ACC112 (cell line): ENCODE data around the gene POLR1A.

Source experiments
- H2AFZ ChIP-seq: fragments of 200-600 bp; sonication (generic); one replicate; pipeline ENCODE4 v1.6.0; 2017; ENCODE audit warnings: antibody characterized with exemption, low read length; ENCODE audit not compliant: unreplicated experiment
- H3K27ac ChIP-seq: fragments of 200-600 bp; sonication (generic); 2 replicates; pipeline ENCODE4 v1.5.1; 2014; ENCODE audit warnings: low read depth, mild to moderate bottlenecking, antibody characterized with exemption, low read length, moderate library complexity
- H3K27me3 ChIP-seq: fragments of 200-600 bp; sonication (generic); 2 replicates; pipeline ENCODE4 v1.6.1; 2014; ENCODE audit warnings: mild to moderate bottlenecking, antibody characterized with exemption, low read length, moderate library complexity, mixed read lengths; ENCODE audit not compliant: insufficient read depth
- H3K36me3 ChIP-seq: fragments of 200-600 bp; sonication (generic); 2 replicates; pipeline ENCODE4 v1.6.1; 2016; ENCODE audit warnings: mild to moderate bottlenecking, antibody characterized with exemption, low read length, moderate library complexity, mixed read lengths; ENCODE audit not compliant: insufficient read depth
- H3K4me1 ChIP-seq: fragments of 200-600 bp; sonication (generic); one replicate; pipeline ENCODE4 v1.6.1; 2016; ENCODE audit warnings: low read length, mixed read lengths; ENCODE audit not compliant: insufficient read depth, unreplicated experiment, control insufficient read depth
- H3K4me3 ChIP-seq: fragments of 200-600 bp; sonication (generic); 2 replicates; pipeline ENCODE4 v1.5.1; 2014; ENCODE audit warnings: mild to moderate bottlenecking, low read depth, low read length
- H3K79me2 ChIP-seq: fragments of 200-600 bp; sonication (generic); one replicate; pipeline ENCODE4 v1.6.0; 2016; ENCODE audit warnings: low read length; ENCODE audit not compliant: control insufficient read depth, unreplicated experiment, insufficient read depth

The POLR1A gene

DNA sequence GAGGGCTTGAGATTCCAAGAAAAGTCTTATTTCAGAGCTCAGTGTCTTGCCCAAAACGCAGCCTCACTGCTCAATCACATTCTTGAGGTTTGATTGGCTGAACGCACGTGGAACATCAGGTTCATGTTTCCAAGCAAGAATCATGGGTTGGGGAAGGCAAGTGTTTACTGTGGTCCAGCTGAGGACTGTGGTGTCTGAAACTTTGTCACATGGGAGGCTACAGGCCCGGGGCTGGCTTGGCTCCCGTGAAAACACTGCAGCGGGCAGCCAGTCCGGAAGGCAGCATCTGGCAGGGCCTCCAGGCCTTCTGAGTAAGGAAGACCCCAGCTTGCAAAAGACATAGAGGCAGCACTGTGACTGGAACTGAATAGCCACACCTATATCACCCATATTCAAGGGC is 84.7 kb downstream of the POLR1A start:
- Histone ChIP-seq H3K27me3 (no peaks in the 10 kb centered on the region), H3K4me1 (no peaks in the 10 kb centered on the region), H3K4me3 (no peak overlapping the region), H3K36me3 (no peaks in the 10 kb centered on the region), H3K79me2 (no peaks in the 10 kb centered on the region), H2AFZ (no peak overlapping the region), H3K27ac (no peak overlapping the region)

DNA sequence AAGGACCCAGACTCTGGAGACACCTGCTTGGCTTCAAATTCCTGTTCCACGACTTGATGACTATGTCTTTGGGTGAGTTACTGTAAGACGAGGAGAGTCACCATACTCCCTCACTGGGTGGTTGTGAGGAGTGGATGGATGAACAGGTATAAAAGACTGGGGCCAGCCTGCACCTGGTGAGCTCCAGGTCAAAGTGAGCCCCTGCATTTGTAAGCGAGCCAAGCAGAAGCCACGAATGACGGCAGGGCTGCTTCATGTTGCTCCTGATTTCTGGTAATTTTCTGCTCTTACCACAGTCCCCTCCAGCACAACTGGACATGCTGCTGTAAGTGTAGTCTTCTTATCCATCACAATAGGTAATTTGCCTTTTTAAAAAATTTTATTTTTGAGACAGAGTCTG is 86.6 kb downstream of the POLR1A start:
- Histone ChIP-seq H3K4me3 (no peak overlapping the region), H2AFZ (no peak overlapping the region), H3K27me3 (no peaks in the 10 kb centered on the region), H3K4me1 (no peaks in the 10 kb centered on the region), H3K79me2 (no peaks in the 10 kb centered on the region), H3K36me3 (no peaks in the 10 kb centered on the region), H3K27ac (no peak overlapping the region)

DNA sequence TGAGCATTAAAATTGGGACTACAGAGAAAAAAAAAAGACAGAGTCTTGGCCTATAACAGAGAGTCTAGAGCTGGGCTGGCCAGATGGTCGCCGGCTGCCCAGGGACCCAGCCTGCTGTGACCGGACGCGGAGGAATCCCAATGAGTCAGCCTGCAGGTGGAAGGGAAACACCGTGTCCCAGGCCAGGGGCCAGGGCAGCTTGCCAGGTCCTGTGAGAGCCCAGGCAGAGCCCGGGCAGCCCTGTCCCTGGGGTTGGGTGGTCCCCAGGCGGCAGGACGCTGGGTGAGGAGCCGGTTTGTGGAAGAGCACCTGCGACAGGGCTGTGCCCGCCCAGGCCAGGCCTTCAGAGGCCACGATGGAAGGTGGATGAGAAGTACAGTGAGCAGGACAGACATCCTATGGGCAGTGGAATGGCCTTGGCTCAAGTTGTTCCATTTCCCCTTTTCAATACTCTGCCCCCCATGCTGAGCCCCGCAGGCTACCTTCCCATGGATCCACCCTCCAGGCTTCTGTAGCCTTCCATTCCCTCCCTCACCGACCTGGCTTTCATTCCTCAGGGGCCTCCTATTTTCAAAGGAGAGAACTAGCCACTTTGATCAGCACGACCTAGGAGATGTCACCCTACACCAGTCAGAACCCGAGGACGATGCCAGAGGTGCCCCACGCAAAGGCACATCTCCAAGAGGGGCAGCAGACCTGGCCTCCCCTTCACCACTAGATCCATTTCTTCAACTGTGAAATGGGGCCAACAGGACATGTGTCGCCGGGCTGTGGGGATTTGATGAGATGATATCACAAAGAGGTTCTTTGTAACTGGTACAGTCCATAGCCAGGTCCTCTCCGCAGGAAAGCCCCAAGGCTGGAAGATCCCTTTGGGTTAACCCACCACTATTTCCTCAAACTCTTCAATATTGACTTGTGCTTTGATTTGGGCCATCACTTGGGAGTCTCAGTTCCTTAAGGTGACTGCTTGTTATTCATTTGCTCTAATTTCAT is 87.5 kb downstream of the POLR1A start:
- H3K27me3 ChIP-seq, result no peaks in the 10 kb centered on the region
- no peaks in the 10 kb centered on the region for H3K4me1 ChIP-seq
- no peaks in the 10 kb centered on the region for H3K79me2 ChIP-seq
- H2AFZ ChIP-seq, result no peak overlapping the region
- H3K36me3 ChIP-seq, result no peaks in the 10 kb centered on the region
- no peak overlapping the region for H3K4me3 ChIP-seq
- no peak overlapping the region for H3K27ac ChIP-seq

DNA sequence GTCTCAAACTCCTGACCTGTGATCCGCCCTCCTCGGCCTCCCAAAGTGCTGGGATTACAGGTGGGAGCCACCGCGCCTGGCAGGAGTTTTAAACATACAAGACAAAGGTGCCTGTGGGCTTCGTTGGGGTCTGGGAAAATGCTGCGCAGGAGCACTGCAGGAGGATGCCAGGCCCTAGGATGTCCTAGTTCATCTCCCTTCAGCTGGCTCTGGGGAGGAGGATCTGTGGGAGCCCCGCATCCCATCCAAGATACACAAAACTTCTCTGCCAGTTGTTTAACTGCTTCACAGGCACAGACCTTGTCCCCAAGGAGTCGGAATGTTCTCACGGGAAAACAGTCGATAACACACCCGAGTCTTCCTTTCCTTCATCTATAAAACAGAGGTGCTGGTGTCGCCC is 89.1 kb downstream of the POLR1A start:
- no peaks in the 10 kb centered on the region for H3K27me3 ChIP-seq
- no peaks in the 10 kb centered on the region for H3K79me2 ChIP-seq
- no peak overlapping the region for H2AFZ ChIP-seq
- no peak overlapping the region for H3K4me3 ChIP-seq
- no peak overlapping the region for H3K27ac ChIP-seq
- H3K4me1 ChIP-seq, result no peaks in the 10 kb centered on the region
- H3K36me3 ChIP-seq, result no peaks in the 10 kb centered on the region

- Histone ChIP-seq H3K79me2 (no peaks in the 10 kb centered on the region), H3K27me3 (no peaks in the 10 kb centered on the region), H3K4me3 (no peak overlapping the region), H3K4me1 (no peaks in the 10 kb centered on the region), H3K27ac (no peak overlapping the region), H2AFZ (no peak overlapping the region), H3K36me3 (no peaks in the 10 kb centered on the region)
These were observed 90.0 kb downstream of the POLR1A start for GRCh38 chr2:86015699-86016098.

- no peak overlapping the region for H2AFZ ChIP-seq
- H3K79me2 ChIP-seq, result no peaks in the 10 kb centered on the region
- no peaks in the 10 kb centered on the region for H3K27me3 ChIP-seq
- no peak overlapping the region for H3K4me3 ChIP-seq
- H3K4me1 ChIP-seq, result no peaks in the 10 kb centered on the region
- no peak overlapping the region for H3K27ac ChIP-seq
- no peaks in the 10 kb centered on the region for H3K36me3 ChIP-seq
These were observed 90.7 kb downstream of the POLR1A start for GRCh38 chr2:86015006-86015405.

DNA sequence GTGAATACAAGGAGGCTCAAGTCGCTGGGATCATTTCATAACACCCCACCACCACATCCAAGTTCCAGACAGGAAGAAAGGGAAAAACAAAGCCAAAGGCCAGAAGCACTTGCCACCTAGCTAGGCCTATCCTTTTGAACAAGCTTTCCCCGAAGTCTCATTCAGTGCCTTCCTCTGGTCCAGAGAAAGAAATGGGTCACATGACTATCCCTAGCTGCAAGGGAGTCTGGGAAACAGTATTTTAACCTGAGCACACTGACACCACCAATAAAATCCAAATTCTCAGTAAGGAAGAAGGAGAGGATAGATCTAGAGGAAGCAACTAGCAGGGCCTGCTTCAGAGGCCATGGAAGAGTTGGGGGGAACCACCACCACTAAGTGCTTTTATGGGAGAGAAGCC is 91.2 kb downstream of the POLR1A start:
- Histone ChIP-seq H3K27me3 (no peaks in the 10 kb centered on the region), H3K4me3 (no peak overlapping the region), H3K27ac (no peak overlapping the region), H2AFZ (no peak overlapping the region), H3K4me1 (no peaks in the 10 kb centered on the region), H3K36me3 (no peaks in the 10 kb centered on the region), H3K79me2 (no peaks in the 10 kb centered on the region)

DNA sequence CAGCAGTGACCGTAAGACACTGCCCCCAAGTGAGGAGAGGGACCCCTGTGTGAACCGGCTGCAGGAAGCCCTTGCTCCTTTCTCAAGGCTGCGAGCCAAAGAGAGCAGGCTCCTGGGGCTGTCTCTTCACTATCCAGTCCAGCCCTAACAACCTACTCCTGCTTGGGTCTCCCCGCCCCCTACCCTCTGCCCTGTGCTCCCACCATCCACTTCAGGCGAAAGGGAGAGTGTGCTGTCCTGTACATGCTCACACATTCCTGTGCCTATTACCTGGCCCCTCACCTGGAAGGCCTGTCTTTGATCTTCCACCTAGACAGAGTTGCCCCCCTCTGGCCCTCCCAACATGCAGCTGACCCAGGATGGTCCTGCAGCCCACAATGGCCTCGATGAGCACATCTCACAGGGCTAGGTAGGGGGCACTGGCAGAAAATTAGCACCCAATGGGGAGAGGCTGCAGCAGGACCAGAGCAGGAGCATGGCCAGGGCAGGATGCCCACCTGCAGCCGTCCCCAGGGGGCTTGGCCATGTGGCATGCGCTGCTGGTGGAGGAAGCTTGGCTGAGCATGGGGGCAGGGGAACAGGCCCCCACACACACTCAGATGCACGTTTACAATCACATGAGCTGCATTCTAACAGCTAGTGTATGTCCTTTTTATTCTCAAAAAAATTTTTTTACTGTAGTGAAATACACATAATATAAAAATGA is 93.5 kb downstream of the POLR1A start:
- Histone ChIP-seq H3K4me3 (no peak overlapping the region), H3K36me3 (no peaks in the 10 kb centered on the region), H3K4me1 (no peaks in the 10 kb centered on the region), H3K27me3 (no peaks in the 10 kb centered on the region), H3K27ac (no peak overlapping the region), H3K79me2 (no peaks in the 10 kb centered on the region), H2AFZ (no peak overlapping the region)

- Histone ChIP-seq H3K27me3 (no peaks in the 10 kb centered on the region), H3K36me3 (no peaks in the 10 kb centered on the region), H3K4me1 (no peaks in the 10 kb centered on the region), H3K79me2 (no peaks in the 10 kb centered on the region), H3K27ac (no peak overlapping the region), H2AFZ (no peak overlapping the region), H3K4me3 (no peak overlapping the region)
These were observed 94.2 kb downstream of the POLR1A start for GRCh38 chr2:86011449-86011941.

DNA sequence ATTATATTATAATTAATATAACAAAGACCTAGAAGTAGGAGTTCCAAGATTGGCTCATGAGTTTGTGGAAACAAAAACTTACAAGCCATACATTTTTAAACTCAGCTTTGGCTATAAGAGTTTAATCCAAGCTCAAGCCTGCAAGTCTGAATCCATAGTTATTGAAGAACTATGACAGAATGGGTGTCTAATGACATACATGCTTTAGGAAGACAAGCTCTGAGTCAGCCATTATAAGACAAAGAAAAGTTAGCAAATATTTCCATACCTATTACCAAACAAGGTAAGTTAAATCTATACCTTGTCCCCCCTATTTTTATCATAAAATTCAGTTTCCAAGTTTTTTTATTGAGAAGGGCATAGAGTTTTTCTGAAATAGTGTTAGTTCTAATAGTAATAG is 95.6 kb downstream of the POLR1A start:
- Histone ChIP-seq H3K4me3 (no peak overlapping the region), H3K4me1 (no peaks in the 10 kb centered on the region), H2AFZ (no peak overlapping the region), H3K79me2 (no peaks in the 10 kb centered on the region), H3K27me3 (no peaks in the 10 kb centered on the region), H3K36me3 (no peaks in the 10 kb centered on the region), H3K27ac (no peak overlapping the region)
